Measurements from ENCODE around the gene C12orf43.

C12orf43 gene

GRCh38 chr12:121034616-121035305 is 18.5 kb upstream of the C12orf43 start:
- H3K27ac ChIP-seq: no peak overlapping the region
- H3K9me3 ChIP-seq: no peaks in the 10 kb centered on the region
- TF ChIP-seq CTCF (IDR thresholded peaks at IDR 0.05): no peak
- H3K4me3 ChIP-seq (ENCODE audit: low read depth in 1 of 2, low read length in 1 of 2): no peak overlapping the region
- H3K4me1 ChIP-seq (ENCODE audit: control insufficient read depth in 1 of 2, insufficient read depth in 1 of 2, low read depth in 1 of 2, low read length in 1 of 2): peaks cover 24 to 32% of the 10 kb centered on the region in 2 experiments
- H3K27me3 ChIP-seq: peaks cover 5% of the 10 kb centered on the region
- peaks cover 4% of the 10 kb centered on the region for H3K36me3 ChIP-seq

- Histone ChIP-seq H3K36me3 (peaks cover 4% of the 10 kb centered on the region), H3K4me1 (ENCODE audit: control insufficient read depth in 1 of 2, insufficient read depth in 1 of 2, low read depth in 1 of 2, low read length in 1 of 2) (peaks cover 20 to 27% of the 10 kb centered on the region in 2 experiments), H3K9me3 (no peaks in the 10 kb centered on the region), H3K27ac (no peak overlapping the region), H3K4me3 (ENCODE audit: low read depth in 1 of 2, low read length in 1 of 2) (no peak overlapping the region), H3K27me3 (peaks cover 5% of the 10 kb centered on the region)
- TF ChIP-seq CTCF (IDR thresholded peaks at IDR 0.05): no peak
Observed at GRCh38 chr12:121033625-121034349, 17.5 kb upstream of the C12orf43 start.

GRCh38 chr12:121030576-121031212 is 14.4 kb upstream of the C12orf43 start:
- Histone ChIP-seq H3K4me1 (ENCODE audit: control insufficient read depth in 1 of 2, insufficient read depth in 1 of 2, low read depth in 1 of 2, low read length in 1 of 2) (peaks cover 19 to 20% of the 10 kb centered on the region in 2 experiments), H3K27me3 (no peaks in the 10 kb centered on the region), H3K36me3 (peaks cover 4% of the 10 kb centered on the region), H3K4me3 (ENCODE audit: low read depth in 1 of 2, low read length in 1 of 2) (no peak overlapping the region), H3K9me3 (no peaks in the 10 kb centered on the region), H3K27ac (no peak overlapping the region)
- TF ChIP-seq CTCF (IDR thresholded peaks at IDR 0.05): no peak

- H3K27me3 ChIP-seq: no peaks in the 10 kb centered on the region
- peaks cover 4% of the 10 kb centered on the region for H3K36me3 ChIP-seq
- peaks cover 35 to 38% of the 10 kb centered on the region in 2 experiments for H3K4me1 ChIP-seq (ENCODE audit: control insufficient read depth in 1 of 2, insufficient read depth in 1 of 2, low read depth in 1 of 2, low read length in 1 of 2)
- H3K9me3 ChIP-seq: no peaks in the 10 kb centered on the region
- H3K4me3 ChIP-seq (ENCODE audit: low read depth in 1 of 2, low read length in 1 of 2): peak overlapping the region in 1 of 2 experiments; percentile 3
- H3K27ac ChIP-seq: peak overlapping the region; percentile 87
- TF ChIP-seq CTCF (IDR thresholded peaks at IDR 0.05): no peak
Observed at GRCh38 chr12:121026274-121027045, 10.2 kb upstream of the C12orf43 start.
